Bronchial epithelial cell (primary cell): ENCODE measurements around the gene RPL15. TPM values are rescaled to one million over a fixed set of nuclear protein-coding genes. Genes with fewer than 3 reads are reported as not detected.
A peak's percentile ranks its signal among the peaks of the same experiment; 100 is the strongest.

Source experiments
- DNase-seq: peaks from one replicate; pipeline ENCODE4 v3.0.0-alpha.2; 2010; ENCODE audit warnings: low read depth
- FAIRE-seq: peaks from 2 replicates; lab custom pipeline; 2011; peaks lifted over from hg19 to GRCh38; lab: Jason Lieb, UNC
- H3K27me3 ChIP-seq: 2 replicates; pipeline ENCODE4 v1.5.1; 2011; ENCODE audit warnings: low read length; ENCODE audit not compliant: control insufficient read depth, insufficient read depth
- H3K36me3 ChIP-seq: 2 replicates; pipeline ENCODE4 v1.5.1; 2011; ENCODE audit warnings: low read length; ENCODE audit not compliant: control insufficient read depth, insufficient read depth
- H3K4me3 ChIP-seq: 2 replicates; pipeline ENCODE4 v1.5.1; 2011; ENCODE audit warnings: mild to moderate bottlenecking, low read depth, low read length, control low read depth
- total RNA-seq: library from RNA; depleted of rRNA; stranded (reverse); fragments of >200 nt; gene quantifications from 2 replicates; pipeline ENCODE4 v1.2.1, GENCODE V29; 2014
- TF ChIP-seq, protein P1 (sequence below): IDR thresholded peaks from 2 replicates; pipeline ENCODE4 v1.5.1; 2011; ENCODE audit warnings: mild to moderate bottlenecking, moderate library complexity, low read length, control low read depth, inconsistent platforms; ENCODE audit not compliant: insufficient read depth, severe bottlenecking

Gene RPL15
- total RNA-seq, 1 donor from 2014 or later: 4,496 TPM

DNA sequence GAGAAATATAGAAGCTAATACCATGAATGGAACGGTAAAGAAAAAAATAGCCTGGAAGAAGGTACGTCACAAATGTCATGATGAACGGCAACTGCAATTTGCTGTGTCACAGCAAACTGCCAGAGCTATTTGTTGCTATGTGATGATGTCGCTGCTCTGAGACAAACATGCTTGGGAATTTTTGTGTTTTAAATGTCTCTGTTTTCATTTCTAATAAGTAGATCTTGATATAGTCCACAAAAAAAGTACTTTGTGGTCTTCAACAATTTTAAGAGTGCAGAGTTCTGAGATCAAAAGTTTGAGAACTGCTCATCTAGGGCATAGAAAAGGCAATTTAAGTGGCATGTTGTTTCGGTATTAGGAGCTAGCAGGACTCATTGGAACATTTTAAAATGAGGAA is 23.8 kb downstream of the RPL15 start:
- Histone ChIP-seq H3K4me3 (no peak overlapping the region), H3K27me3 (no peaks in the 10 kb centered on the region), H3K36me3 (no peaks in the 10 kb centered on the region)
- FAIRE-seq (no peak), DNase-seq (no peak)
- TF ChIP-seq, protein P1, sequence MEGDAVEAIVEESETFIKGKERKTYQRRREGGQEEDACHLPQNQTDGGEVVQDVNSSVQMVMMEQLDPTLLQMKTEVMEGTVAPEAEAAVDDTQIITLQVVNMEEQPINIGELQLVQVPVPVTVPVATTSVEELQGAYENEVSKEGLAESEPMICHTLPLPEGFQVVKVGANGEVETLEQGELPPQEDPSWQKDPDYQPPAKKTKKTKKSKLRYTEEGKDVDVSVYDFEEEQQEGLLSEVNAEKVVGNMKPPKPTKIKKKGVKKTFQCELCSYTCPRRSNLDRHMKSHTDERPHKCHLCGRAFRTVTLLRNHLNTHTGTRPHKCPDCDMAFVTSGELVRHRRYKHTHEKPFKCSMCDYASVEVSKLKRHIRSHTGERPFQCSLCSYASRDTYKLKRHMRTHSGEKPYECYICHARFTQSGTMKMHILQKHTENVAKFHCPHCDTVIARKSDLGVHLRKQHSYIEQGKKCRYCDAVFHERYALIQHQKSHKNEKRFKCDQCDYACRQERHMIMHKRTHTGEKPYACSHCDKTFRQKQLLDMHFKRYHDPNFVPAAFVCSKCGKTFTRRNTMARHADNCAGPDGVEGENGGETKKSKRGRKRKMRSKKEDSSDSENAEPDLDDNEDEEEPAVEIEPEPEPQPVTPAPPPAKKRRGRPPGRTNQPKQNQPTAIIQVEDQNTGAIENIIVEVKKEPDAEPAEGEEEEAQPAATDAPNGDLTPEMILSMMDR: no peak

DNA sequence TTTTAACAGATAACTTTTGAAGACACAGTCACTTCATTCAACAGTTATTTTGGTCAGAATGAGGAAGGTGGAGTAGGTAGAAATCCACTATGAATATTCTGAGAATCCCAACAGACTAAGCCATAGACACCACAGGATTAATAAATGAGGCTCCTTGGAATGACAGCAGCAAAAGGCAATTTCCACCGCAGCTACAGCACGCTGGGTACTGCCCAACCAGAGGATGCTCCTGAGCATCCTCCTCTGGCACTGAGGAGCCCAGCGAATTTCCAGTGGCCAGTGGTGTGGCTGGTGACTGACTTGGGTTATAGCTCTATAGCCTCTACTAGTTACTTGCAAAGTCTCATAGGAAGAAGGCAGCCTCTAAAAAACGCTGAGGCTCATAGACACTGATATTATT is 24.5 kb downstream of the RPL15 start:
- TF ChIP-seq, protein P1: no peak
- Histone ChIP-seq H3K27me3 (no peaks in the 10 kb centered on the region), H3K4me3 (no peak overlapping the region), H3K36me3 (no peaks in the 10 kb centered on the region)
- DNase-seq (no peak), FAIRE-seq (no peak)

DNA sequence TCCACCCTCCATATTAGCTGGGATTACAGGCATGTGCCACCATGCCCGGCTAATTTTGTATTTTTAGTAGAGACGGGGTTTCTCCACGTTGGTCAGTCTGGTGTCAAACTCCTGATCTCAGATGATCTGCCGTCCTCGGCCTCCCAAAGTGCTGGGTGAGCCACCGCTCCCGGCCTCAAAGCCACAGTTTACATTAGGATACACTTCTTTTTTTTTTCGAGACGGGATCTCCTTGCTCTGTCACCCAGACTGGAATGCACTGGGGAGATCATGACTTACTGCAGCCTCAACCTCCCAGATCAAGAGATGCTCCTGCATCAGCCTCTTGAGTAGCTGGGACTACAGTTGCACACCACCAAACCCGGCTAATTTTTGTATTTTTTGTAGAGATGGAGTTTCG is 25.6 kb downstream of the RPL15 start:
- H3K36me3 ChIP-seq: no peaks in the 10 kb centered on the region
- FAIRE-seq (no peak), DNase-seq (no peak)
- H3K4me3 ChIP-seq: no peak overlapping the region
- no peaks in the 10 kb centered on the region for H3K27me3 ChIP-seq
- TF ChIP-seq, protein P1: no peak

DNA sequence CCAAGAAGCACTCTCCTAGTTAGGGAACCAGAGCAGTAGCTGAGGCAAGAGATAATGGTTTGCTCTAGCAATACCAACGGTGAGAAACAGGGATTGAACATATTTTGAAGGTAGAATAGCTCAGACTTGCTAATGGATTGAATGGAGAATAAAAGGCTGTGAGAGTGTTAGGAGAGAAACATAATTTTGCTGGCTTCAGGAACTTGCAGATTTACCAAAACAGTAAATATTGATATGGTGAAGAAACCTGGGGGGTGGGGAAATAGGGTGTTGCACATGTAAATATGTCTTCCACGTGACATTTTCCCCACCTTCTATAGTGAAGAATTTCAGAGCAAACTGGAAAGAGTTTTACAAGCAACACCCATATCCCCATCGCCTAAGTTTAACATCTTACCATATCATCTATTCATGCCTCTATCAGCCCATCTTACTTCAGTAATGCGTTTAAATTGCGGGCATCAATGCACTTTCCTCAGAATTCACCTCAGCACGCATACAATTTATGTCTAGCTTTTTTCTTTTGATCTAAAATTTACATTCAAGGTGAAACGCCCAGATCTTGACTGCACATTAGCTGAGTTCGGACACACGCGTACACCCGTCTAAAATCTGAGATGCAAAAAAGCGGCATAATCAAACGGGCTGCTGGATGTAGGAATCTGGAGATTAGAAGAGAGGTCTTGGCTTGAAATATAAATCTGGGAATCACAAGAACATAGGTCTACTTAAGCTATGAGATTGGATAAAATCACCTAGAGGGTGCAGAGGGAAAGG is 27.3 kb downstream of the RPL15 start:
- TF ChIP-seq, protein P1: no peak
- FAIRE-seq (no peak), DNase-seq (no peak)
- no peaks in the 10 kb centered on the region for H3K27me3 ChIP-seq
- peak overlapping the region; percentile 70 for H3K4me3 ChIP-seq
- H3K36me3 ChIP-seq: no peaks in the 10 kb centered on the region

DNA sequence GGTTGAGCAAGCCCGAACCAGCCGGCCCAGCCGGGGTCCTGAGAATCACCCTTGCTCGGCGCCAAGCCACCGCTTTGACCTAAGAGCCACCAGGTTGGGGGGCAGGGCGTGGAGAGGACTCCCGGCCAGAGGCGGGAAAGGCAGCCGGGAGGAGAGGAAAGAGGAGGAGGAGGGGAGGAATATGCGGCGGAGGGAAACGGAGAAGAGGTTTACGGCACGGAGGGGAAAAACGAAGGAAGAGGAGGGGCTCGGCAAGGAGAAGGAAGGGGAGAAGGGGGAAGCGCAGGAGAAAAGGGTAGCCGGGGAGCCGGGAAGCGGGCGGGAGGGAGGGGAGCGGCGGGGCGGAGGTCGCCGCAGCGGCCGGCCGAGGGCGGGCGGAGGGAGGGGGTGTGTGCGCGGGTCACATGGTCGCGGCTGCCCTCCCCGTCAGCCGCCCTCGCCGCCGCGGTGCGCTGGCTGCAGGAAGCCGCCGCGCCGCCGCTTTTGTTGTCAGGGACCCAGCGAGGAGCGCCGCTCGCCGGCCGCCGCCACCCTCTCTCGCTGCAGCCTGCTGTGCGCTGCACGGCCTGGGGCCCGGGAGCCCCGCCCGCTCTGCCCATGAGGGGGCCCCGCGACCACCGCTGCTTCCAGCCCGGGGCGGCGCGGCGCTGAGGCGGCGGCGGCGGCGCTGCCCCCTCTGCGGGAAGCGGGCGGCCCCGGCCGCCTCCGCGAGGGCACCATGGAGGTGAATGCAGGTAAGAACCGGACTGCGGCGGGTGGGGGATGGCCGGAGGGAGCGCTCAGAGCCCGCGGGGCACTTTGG is 28.1 kb downstream of the RPL15 start, which contains the start of gene NR1D2:
Gene NR1D2 (plus strand): TSS at position 426 of the 802 bp plus-strand sequence. CDS start 293 bp downstream, at position 719.
- H3K4me3 ChIP-seq: peak within 1 kb of the TSS; percentile 70
- FAIRE-seq: no peak
- H3K27me3 ChIP-seq: no peaks in the 10 kb centered on the region
- no peaks in the 10 kb centered on the region for H3K36me3 ChIP-seq
- DNase-seq: peak; percentile 54
- TF ChIP-seq, protein P1: no peak
